Measurements from ENCODE around the gene TIMM21. TPM values are rescaled to one million over a fixed set of nuclear protein-coding genes. Genes with fewer than 3 reads are reported as not detected.

The TIMM21 gene
- total and polyA plus RNA-seq, 9 of the 15 experiments (the other 6 are each of a cell fraction or from before 2014, with no cell fraction given), result 54.7 to 229 (median 83.3) TPM

- TF ChIP-seq PBX2 (CRISPR knock-in tag; IDR thresholded peaks at IDR 0.05; ENCODE audit: low read depth) (no peak), PBX2 (tag; conservative IDR thresholded peaks at IDR 0.05; ENCODE audit: low read depth) (no peak), SRSF7 (optimal IDR thresholded peaks at IDR 0.05; ENCODE audit: low read depth, low read length) (no peak), ZFP1 (CRISPR knock-in tag; IDR thresholded peaks at IDR 0.05) (no peak), PHF20 (IDR thresholded peaks at IDR 0.05; ENCODE audit: partially characterized antibody) (peak; percentile 42), ATF2 (CRISPR knock-in tag; IDR thresholded peaks at IDR 0.05) (no peak), TCF7L2 (IDR thresholded peaks at IDR 0.05; ENCODE audit: low read depth, low read length) (no peak), YBX1 (IDR thresholded peaks at IDR 0.05) (no peak), ZKSCAN3 (CRISPR knock-in tag; IDR thresholded peaks at IDR 0.05) (no peak), ZNF121 (CRISPR knock-in tag; conservative IDR thresholded peaks at IDR 0.05) (no peak), ZNF407 (IDR thresholded peaks at IDR 0.05; ENCODE audit: low read depth) (no peak)
These were observed 284 bp downstream of the TIMM21 start (continued) for GRCh38 chr18:74148543-74149070.

All from K562 (cell line).